Fibroblast of skin of left quadriceps (primary cell): ENCODE measurements around the gene GPC1.

Experiments used
- DNase-seq, 2 experiments: peaks; one replicate each; pipeline ENCODE4 v3.0.0-alpha.2; 2013; ENCODE audit warnings: low read depth in 2 of 2

GPC1 gene

DNA sequence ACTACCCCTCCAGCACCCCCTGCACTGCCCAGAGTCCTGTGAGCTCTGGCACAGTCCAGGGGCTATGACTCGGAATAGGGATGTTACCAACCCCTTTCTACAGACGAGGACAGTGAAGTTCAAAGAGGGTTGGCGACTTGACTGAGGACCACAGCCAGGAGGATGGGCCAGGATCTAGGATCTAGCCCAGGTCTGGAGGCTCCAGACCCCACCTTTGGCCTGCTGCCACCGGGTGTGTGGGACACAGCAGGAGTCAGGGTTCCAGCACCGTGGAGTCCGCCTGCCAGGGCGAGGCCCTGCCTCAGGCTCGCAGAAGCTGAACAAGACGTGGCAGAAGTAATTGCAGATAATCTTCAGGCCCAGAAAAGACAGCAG is 37.9 kb upstream of the GPC1 start:
- DNase-seq: no peak

DNA sequence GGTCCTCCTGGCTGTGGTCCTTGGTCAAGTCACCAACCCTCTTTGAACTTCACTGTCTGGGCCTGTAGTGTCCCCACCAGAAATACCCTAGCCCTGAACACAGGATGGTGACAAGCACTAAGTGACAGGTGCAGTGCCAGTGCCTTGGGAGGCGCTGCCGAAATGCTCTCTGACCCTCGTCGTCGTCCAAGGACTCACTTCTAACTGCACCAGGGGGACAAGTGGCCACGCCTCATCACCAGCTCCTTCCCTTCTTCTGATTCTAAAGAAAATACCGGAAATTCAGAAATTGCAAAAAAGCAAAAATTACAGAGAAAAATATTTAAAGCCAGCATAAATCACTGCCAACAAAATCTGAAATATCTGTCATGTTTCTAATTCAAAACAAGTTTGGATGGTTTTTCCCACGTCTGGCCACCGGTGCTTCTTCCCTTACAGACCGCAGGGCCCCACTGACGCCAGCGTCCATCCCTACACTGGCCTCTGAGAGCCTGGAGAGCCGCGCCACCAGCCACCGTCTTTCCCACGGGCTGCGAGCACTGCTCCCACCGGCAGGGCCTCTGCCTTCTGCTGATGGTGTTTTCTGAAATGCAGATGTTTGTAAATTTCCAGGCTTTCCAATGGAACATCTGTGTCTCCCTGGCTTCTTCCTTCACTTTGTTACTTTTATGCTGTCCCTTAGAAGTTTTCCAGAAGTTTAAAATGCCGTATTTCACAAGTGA is 37.4 kb upstream of the GPC1 start:
- no peak for DNase-seq

DNA sequence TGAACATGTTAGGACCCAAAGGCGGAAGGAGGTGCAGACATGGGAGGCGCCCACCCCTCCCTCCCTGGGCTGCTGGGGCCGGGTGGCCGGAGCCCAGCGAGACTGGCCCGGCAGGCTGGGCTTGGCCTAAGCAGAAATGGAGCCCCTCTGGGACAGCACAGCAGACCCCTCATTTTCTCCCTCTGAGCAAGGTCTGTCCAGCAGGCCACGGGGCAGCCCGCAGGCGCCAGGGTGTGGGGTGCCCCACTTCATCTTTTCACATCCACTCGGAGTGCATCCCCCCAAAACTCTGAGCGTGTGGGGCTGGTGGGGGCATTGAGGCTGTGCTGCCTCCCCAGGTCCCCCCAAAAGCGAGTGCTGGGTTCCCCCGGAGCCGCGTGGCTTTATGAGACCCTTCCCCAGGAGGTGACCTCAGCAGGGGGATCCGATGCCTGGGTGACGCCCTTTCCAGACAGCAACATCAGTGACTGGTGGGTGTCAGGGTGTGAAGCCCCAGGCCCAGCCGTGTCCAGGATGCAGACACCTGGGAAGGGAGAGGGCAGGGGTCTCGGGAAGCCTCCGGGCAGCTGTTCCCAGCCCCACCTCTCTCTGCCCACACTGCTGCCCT is 36.7 kb upstream of the GPC1 start:
- no peak for DNase-seq

DNA sequence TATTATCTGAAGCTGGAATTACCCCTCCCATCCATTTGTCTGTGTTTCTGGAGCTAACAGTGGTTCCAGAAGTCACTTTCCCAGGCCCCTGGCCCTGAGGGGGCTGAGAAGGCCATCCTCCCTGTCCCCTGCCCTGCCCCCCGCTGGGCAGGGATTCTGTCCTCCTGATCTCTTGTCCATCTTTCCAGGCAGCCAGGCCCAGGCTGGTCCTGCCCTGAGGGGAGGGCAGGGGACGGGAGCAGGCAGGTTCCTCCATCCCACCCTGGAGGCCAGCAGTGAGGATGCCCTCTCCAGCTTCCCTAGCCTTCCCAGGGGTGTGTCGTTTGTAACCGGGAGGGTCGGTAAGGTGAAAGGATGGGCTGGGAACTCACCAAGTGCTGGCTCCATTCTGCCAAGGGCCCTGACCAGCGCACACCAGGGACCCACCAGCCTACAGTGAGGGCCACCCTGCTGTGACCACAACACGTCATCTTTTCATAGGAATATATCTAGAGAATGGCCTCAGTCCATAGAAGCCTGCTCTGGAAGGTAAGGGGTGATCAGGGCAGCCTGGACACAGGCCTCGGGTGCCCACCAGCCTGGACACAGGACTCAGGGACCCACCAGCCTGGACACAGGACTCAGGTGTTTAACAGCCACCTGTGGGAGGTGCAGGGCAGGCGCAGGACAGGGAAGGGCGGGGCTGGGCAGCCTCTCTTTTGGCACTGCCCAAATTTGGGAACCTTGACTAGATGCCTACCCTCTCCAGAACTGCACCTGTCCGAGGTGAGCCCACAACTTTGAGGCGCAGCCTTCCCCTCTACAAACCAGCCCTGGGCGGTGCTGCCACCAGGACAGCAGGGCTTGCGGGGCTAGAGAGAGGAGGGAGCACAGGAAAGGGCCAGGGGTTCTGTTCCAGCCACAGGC is 35.8 kb upstream of the GPC1 start:
- DNase-seq: no peak

DNA sequence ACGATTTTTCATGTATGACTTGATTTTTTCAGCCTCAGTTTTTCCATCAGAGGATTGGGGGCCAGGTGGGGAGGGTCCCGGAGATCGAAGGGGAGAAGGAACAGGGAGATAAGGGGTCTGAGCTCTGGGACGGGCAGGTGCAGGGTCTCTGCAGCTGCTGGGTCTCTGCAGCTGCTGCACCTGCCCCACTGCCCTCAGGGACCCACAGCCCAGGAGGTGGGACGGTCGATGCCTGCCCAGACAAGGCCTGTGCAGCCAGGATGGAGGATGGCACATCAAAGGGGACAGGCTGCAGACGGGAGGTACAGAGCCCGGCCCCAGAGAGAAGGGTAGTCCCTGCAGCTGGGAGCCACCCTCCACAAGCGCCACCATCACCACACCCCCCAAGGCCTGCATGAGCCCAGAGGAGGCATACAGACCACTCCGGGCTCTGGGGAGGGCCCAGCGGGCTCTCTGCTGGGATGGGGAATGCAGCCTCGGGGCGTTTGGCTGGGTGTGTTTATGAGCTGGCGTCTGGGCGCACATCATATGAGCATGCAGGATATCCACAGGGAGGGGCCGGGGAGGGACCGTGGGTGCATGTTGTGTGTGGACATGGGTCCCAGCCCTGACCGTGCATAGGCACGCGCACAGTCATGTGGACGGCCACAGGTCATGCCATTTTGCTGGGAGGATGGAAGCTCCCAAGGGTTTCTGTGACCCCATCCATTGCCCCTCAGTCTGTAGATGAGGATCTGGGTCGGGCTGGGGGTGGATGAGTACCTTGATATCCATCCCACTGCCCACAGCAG is 34.9 kb upstream of the GPC1 start:
- no peak for DNase-seq

DNA sequence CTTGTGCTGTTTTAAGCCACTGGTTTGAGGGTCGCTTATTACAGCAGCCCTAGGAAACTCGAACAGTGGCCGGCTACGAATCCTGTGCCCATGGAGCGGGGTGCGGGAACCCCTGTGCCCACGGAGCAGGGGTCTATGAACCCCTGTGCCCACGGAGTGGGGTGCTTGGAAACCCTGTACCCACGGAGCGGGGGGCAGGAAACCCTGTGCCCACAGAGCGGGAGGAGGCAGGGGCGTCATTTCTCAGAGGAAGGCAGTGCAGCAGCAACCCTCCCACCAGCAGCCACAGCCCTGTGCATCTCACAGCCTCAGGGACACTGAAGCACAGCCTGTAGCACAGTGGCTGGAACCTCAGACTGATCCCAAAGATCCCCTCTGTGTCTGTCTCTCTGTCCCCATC is 34.2 kb upstream of the GPC1 start:
- DNase-seq: no peak

DNA sequence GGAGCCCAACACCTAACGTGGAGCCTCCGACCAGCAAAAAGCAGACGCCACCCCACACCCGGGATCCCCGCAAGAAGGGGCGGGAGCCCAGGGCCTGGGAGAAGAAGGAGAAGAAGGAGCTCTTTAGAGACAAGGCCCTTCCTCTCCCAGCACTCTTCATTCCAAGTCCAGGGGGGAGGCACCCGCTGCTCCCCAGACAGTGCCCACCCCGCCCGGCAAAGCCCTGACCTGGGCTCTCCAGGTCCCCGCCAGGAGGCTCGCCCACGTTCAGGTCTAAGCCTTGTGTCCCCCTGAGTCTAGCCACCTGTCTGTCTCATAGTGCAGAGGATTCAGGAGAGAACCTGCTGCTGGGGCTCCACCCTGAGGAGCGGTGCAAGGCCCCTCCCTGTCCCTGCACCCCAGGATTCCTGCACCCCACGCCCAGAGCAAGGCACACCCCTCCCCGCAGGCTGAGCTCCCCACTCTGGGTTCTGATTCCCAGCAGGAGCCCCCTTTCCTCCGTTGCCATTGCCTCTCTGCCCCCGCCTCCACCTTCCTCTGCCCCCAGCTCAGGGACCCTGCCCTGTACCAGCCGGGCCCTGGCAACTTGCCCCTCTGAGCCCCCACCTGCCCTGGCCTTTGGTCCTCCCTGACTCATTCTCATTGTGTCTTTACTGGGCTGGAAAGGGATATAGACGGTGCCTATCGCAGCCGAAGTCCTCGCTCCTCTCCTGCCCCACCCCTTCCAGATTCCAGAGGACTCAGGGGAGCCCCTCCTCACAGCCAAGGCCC is 33.5 kb upstream of the GPC1 start:
- DNase-seq: no peak

DNA sequence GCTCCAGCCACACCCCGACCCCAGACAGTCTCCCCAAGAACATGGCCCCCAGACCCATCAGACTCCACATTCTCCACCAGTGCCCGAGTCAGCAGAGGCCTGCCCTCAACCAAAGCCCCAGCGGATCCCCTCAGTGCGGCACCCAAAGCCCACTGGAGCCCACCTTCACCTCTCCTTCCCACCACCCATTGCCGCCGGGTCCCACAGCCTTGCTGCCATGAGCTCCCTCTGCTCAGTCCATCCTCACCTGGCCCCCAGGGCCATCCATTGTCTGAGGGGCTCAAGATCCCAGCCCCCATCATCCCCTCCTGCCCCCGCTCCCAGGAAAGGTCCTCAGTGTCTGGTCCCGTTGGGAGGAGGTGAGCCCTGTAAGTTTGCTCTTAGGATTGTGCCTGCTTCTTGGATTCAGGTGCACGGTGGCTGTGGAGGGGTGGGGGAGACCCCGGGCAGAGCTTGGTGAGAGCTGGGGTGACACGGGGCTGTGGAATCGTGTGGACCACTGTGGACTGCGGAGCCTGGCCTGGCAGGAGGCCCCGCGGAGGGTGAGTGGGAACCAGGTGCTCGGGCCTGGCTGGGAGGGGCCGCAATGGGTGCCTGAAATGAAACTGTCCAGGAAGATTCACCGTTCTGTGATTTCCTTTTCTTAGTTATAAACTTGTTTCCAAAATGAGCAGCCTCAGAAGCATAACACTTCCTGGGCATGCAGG is 32.7 kb upstream of the GPC1 start:
- DNase-seq: no peak

DNA sequence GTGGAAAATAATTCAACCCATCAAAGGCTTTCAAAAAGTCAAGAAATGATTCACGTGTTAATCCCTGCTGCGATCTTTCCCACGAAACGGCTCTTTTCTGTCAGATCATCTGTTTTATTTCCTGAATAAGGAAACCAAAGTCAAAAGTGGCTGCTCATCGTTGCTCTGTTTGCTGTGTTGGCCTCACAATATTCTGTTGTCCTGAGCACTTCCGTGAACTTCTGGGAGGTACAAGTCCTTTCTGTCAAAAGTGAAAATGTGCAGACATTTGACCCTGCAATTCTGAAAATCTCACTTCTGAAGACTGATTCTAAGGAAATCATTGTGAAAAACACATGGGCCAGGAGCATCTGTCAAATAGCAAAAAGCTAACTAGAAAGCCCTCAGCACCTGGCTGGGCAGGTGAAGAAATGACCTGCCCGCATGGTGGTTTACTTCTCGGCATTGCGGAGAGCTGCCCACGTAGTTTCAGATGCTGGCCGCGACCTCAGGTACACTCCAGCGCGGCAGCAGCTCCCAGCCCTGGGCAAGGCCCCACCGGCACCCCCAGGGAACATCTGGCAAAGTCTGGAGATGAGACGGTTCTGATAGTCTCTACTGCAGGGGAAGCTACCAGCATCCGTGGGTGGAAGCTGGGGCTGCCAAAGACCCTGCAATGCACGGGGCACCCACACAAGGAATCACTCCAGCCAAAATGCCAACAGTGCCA is 31.9 kb upstream of the GPC1 start:
- DNase-seq: no peak

DNA sequence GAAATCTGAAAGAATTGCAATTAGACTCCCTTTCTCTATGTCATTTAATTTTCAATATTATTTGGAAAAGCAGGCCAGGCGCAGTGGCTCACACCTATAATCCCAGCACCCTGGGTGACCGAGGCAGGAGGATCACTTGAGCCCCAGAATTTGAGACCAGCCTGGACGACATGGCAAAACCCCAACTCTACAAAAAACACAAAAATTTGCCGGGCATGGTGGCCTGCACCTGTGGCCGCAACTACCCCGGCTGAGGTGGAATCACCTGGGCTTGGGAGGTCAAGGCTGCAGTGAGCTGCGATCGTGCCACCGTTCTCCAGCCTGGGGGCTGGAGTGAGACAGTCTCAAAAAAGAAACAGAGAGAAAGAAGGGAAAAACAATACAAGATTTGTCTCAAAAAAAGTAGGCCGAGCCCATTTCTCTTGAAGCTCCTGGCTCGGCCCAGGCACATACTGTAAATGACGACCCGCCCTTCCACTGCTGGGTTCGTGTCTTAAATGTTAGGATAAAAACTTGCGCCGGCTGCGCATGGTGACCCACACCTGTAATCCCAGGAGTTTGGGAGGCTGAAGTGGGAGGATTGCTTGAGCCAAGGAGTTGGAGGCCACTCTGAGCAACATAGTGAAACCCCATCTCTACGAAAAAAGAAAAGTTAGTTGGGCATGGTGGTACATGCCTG is 31.1 kb upstream of the GPC1 start:
- no peak for DNase-seq

DNA sequence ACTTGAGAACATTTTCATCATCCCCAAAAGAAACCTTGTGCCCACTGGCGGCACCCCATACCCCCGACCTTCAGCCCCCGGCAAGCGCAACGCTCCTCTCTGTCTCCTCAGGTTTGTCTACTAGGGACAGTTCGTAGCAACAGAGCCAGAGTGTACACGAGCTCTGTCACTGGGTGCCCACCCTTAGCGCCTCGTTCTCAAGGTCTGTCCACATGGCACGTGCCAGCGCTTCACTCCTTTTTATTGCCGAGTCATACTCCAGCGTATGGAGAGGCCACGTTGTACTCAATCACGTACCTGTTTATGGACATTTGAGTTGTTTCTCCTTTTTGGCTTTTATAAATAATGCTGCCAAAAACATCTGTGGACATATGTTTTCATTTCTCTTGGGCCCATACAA is 30.3 kb upstream of the GPC1 start:
- no peak for DNase-seq

DNA sequence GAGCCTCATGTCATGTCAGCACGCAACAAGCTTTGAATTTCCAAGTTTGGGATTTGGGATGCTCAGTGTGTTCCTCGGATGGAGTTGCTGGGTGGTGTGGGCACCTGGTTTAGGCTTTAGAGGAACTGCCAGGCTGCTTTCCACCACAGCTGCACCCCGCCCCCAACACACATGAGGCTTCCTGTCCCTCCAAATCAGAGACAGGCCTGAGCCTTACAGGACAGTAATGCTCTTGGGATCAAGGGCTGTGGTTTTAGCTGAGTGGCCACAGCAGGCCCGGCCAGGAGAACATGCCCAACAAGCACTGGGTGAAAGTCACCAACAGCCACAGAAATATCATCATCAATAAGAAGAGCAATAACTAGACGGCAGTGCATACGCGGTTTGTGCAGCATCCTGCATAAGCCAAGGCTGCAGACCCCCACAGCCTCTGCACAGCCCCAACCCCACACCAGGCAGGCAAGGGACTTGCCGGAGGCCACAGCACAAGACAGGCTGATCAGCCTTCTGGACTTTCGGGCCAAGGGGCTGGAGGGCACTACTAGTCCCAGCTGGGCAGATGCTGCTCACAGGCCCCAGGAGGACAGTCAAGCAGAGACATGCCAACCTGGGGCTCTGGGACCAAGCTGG is 29.7 kb upstream of the GPC1 start:
- DNase-seq: no peak

DNA sequence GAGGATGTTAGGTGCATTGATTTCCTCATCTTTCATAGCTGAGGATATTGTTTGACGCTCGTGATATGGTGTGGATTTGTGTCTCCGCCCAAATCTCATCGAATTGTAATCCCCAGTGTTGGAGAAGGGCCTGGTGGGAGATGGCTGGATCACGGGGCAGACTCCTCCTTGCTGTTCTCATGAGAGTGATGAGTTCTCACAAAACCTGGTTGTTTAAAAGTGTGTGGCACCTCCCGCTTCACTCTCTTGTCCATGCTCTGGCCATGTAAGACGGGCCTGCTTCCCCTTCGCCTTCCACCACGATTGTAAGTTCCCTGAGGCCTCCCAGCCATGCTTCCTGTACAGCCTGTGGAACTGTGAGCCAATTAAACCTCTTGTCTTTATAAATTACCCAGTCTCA is 28.4 kb upstream of the GPC1 start:
- DNase-seq: no peak

DNA sequence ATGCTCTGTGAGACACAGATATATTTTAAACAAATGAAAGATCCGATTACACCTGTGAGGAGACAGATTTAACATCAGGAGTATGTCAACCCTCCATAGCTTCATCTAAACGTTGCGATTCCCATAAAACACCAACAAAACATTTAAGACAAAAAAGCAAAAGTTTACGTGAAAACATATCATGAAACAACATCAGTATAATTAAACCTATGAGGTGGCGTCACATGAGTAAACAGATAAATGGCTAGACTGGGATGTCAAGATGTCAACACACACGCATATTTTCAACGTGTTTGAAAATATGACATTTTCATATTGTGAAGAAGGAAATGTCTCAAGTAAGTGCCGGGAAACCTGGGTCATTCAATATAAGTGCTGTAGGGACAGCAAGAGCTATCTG is 25.5 kb upstream of the GPC1 start:
- DNase-seq: no peak

DNA sequence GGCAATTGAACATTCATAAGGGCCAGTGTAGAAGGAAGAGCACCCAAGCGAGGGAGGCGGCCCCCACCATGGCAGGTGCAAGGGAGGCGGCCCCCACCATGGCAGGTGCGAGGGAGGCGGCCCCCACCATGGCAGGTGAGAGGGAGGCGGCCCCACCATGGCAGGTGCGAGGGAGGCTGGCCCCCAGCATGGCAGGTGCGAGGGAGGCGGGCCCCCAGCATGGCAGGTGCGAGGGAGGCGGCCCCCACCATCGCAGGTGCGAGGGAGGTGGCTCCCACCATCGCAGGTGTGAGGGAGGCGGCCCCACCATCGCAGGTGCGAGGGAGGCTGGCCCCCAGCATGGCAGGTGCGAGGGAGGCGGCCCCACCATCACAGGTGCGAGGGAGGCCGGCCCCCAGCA is 24.7 kb upstream of the GPC1 start:
- DNase-seq: no peak

DNA sequence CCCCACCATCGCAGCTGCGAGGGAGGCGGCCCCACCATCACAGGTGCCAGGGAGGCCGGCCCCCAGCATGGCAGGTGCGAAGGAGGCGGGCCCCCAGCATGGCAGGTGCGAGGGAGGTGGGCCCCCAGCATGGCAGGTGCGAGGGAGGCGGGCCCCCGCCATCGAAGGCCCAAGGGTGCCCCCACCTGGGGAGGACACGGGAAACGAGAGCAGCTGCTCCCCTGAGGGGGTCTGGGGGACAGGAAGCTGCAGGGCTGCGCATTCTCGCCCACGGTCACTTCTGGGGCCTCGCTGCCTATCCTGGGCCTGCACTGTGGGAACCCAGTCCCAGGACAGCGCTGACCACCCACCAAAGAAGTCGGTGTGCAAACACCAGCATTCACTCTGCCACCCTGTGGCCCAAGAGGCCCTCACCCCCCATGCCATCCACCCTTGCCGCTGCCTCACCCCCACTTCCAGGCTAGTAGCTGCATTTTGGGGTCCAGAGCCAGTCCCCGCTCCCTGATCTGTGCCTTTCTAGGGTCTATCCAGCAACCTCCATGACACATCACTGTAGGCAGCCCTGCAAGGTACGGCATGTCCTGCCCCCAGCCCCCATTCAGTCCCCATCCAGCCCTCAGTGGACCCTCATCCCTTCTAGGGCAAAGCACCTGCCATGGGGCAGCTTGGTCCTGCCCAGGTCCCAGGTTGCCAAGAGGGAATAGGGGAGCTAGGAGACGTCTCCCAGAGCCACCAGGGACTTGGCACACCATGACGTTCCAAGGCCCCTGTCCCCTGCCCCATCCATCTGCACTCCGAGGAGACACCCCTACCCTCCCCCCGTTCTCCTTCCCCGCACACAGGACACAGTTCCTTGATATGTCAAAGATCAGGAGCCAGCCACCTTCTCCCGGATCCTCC is 24.0 kb upstream of the GPC1 start:
- DNase-seq: no peak

DNA sequence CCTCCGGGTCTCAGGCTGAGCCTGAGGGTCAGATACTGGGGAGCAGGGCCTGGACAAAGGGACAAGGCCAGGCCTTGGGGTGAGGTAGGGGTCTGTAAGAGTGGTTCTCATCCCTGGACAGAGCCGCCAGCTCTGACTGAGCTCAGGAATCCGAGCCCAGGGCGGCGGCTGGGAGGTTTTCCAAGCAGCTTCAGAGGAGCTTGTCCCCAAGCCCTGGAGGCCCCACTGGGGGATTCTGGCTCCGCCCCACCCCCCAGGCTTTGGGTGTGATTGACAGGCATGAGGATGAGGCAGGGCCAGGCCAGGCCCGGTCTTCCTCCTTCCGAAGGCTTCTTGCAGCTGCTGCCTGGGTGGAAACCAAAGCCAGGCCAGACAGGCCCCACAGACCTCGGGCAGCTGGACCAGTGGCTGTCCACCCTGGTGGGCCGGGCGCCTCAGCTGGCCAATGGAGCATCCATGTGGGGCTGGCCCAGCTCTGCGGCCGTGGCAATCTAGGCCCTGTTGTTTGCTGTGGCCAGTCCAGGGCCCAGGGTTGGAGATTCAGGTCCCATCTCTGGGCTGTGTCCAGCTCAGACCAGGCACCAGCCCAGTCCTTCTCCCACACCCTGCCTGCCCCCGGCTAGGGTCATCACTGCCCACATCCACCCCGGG is 23.1 kb upstream of the GPC1 start:
- DNase-seq: no peak
